Left ventricle myocardium inferior (tissue), 1 donor: Measurements from ENCODE around the gene SORCS2. TPM values are rescaled to one million over a fixed set of nuclear protein-coding genes. Genes with fewer than 3 reads are reported as not detected.

Experiments used
- DNase-seq: peaks from one replicate; pipeline ENCODE4 v3.0.0-alpha.2; 2020
- H3K27ac ChIP-seq: fragments of 200-600 bp; replicated peaks from 2 replicates; pipeline ENCODE4 v1.8.0; 2021
- H3K27me3 ChIP-seq: fragments of 200-600 bp; 2 replicates; pipeline ENCODE4 v1.8.0; 2021; ENCODE audit warnings: low read depth
- H3K36me3 ChIP-seq: fragments of 200-600 bp; 2 replicates; pipeline ENCODE4 v1.8.0; 2021
- H3K4me1 ChIP-seq: fragments of 200-600 bp; 2 replicates; pipeline ENCODE4 v1.8.0; 2021
- H3K4me3 ChIP-seq: fragments of 200-600 bp; 2 replicates; pipeline ENCODE4 v1.8.0; 2021; ENCODE audit warnings: mild to moderate bottlenecking, moderate library complexity
- H3K9me3 ChIP-seq: fragments of 200-600 bp; replicated peaks from 2 replicates; pipeline ENCODE4 v1.8.0; 2021
- intact Hi-C: fragments of 100-400 bp; cut with micrococcal nuclease; formaldehyde crosslinking; loops from one replicate; pipeline ENCODE4 v1.11.0; 2022
- total RNA-seq: library from RNA; stranded (reverse); fragmentation: NEBNext Ultra II Directional; extraction: Animal tissue kit (Norgen Biotek cat#: 25700); gene quantifications from one replicate; pipeline ENCODE4 v1.2.1, GENCODE V29; 2021
- TF ChIP-seq, protein P1 (sequence below): fragments of 200-600 bp; IDR thresholded peaks from 2 replicates; pipeline ENCODE4 v1.8.0; 2021; ENCODE audit warnings: antibody characterized with exemption, mild to moderate bottlenecking, borderline replicate concordance
- donor health status: DM: no; HTN: yes; CAD: no; lungs with severe emphysema.

SORCS2 gene
- total RNA-seq, 1 donor from 2014 or later: 1.2 TPM

DNA sequence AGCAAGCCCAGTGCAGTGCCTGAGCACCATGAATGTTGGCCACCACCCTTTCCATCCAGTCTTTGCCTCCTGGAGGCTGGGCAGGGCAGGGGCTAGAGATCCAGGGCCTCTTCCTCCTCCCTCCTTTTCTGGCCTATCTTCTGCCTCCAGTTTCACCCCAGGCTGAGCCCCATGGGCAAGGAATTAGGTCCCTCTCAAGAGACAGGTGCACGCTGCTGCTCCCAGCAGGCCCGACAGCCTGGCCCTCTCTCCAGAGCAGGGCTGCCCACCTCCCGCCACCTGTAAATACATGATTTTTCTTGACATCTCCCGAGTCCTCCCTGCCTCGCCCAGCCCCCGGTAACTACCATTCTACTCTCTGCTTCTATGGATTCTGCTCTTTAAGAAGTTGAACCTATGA, 299.6 kb downstream of the SORCS2 start:
- no peak overlapping the region for H3K27ac ChIP-seq
- TF ChIP-seq, protein P1, sequence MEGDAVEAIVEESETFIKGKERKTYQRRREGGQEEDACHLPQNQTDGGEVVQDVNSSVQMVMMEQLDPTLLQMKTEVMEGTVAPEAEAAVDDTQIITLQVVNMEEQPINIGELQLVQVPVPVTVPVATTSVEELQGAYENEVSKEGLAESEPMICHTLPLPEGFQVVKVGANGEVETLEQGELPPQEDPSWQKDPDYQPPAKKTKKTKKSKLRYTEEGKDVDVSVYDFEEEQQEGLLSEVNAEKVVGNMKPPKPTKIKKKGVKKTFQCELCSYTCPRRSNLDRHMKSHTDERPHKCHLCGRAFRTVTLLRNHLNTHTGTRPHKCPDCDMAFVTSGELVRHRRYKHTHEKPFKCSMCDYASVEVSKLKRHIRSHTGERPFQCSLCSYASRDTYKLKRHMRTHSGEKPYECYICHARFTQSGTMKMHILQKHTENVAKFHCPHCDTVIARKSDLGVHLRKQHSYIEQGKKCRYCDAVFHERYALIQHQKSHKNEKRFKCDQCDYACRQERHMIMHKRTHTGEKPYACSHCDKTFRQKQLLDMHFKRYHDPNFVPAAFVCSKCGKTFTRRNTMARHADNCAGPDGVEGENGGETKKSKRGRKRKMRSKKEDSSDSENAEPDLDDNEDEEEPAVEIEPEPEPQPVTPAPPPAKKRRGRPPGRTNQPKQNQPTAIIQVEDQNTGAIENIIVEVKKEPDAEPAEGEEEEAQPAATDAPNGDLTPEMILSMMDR: no peak
- peaks cover 36% of the 10 kb centered on the region for H3K27me3 ChIP-seq
- intact Hi-C loops: no loop called here
- H3K4me3 ChIP-seq: no peak overlapping the region
- no peaks in the 10 kb centered on the region for H3K36me3 ChIP-seq
- DNase-seq: no peak
- H3K9me3 ChIP-seq: peaks cover 16% of the 10 kb centered on the region
- no peaks in the 10 kb centered on the region for H3K4me1 ChIP-seq

DNA sequence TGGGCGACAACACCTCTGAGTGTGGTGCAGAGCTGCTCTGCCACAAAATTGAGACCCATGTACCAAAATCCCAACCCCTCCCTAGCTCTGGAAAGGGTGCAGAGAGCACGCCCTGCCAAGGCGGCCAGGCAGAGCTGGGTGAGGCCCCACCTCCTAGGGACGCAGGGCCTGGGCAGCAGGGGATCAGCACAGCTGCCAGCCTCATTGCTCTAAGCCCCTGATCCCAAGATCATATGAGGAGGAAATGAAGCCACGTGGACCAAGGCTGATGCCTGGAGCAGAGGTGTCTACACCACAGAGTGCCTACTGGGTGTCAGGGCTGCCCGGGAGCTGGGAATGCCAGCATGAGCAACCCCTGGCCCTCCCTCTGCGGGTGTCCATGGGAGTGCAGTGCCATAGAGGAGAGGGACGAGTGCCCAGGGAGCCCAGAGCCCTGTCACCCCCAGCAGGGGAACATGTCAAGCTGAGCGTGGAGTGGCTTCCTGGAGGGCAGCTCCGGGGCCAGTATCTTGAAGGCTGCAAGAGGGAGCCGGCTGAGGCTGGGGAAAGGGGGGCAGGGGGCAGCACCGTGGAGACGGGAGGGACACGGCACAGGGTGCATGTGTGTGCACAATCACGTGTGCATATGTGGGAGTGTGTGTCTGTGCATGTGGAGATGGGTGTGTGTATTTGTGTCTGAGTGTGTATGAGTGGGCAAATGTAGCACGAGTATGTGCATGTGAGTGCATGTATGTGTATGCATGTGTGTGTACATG, 306.3 kb downstream of the SORCS2 start:
- TF ChIP-seq, protein P1: no peak
- Histone ChIP-seq H3K27ac (no peak overlapping the region), H3K27me3 (peaks cover 44% of the 10 kb centered on the region), H3K9me3 (no peaks in the 10 kb centered on the region), H3K36me3 (no peaks in the 10 kb centered on the region), H3K4me3 (no peak overlapping the region), H3K4me1 (no peaks in the 10 kb centered on the region)
- intact Hi-C loops: no loop called here
- no peak for DNase-seq

GRCh38 chr4:7499661-7500060, 307.3 kb downstream of the SORCS2 start:
- Histone ChIP-seq H3K4me3 (no peak overlapping the region), H3K27me3 (peaks cover 49% of the 10 kb centered on the region), H3K27ac (no peak overlapping the region), H3K9me3 (no peaks in the 10 kb centered on the region), H3K36me3 (no peaks in the 10 kb centered on the region), H3K4me1 (no peaks in the 10 kb centered on the region)
- TF ChIP-seq, protein P1: no peak
- no peak for DNase-seq
- intact Hi-C loops: no loop called here

- DNase-seq: no peak
- intact Hi-C loops: no loop called here
- TF ChIP-seq, protein P1: no peak
These were observed 308.1 kb downstream of the SORCS2 start for GRCh38 chr4:7500404-7500803.

DNA sequence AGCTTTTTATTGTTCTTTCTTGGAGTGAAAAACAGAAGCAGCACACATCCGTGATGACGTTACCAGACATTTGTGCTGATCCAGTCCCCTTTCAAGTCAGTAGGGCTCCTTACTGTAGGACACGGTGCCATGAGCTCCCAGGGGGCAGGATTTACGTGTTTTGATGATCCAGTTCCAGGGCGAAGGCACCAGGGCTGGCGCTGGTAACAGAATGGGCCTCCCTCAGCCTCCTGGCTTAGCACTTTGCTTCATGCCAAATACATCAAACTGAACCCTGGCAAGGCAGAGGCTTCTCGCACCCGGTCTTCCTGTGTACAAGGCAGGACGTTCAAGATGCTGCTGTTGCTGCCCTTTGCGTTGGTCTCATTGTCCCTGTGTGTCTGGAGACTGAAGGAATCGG, 309.0 kb downstream of the SORCS2 start:
- Histone ChIP-seq H3K4me1 (no peaks in the 10 kb centered on the region), H3K4me3 (no peak overlapping the region), H3K27me3 (peaks cover 63% of the 10 kb centered on the region), H3K27ac (no peak overlapping the region), H3K36me3 (no peaks in the 10 kb centered on the region), H3K9me3 (no peaks in the 10 kb centered on the region)
- DNase-seq: no peak
- intact Hi-C loops: no loop called here
- TF ChIP-seq, protein P1: no peak

More at GRCh38 chr4:7500404-7500803, 308.1 kb downstream of the SORCS2 start:
- Histone ChIP-seq H3K4me3 (no peak overlapping the region), H3K4me1 (no peaks in the 10 kb centered on the region), H3K36me3 (no peaks in the 10 kb centered on the region), H3K27me3 (peaks cover 56% of the 10 kb centered on the region), H3K27ac (no peak overlapping the region), H3K9me3 (no peaks in the 10 kb centered on the region)
